GM13977 (cell line): Measurements from ENCODE around the gene FAP.

Source experiments
- DNase-seq: peaks from one replicate; pipeline ENCODE4 v3.0.0; 2012; ENCODE audit warnings: low spot score
- in situ Hi-C: fragments of 300-500 bp; cut with MboI; formaldehyde crosslinking; loops from one replicate; pipeline ENCODE4 v1.12.0; 2022; ENCODE audit warnings: low sequenced_read_pairs, low pct_unique_long_range_greater_than_20kb, mixed read lengths, inconsistent platforms; ENCODE audit not compliant: unreplicated experiment
- TF ChIP-seq, protein P1 (sequence below): IDR thresholded peaks from 2 replicates; pipeline ENCODE4 v1.5.1; 2012; ENCODE audit warnings: mild to moderate bottlenecking, control low read depth; ENCODE audit not compliant: insufficient read depth; ENCODE audit errors: extremely low read depth, missing control alignments

FAP gene

DNA sequence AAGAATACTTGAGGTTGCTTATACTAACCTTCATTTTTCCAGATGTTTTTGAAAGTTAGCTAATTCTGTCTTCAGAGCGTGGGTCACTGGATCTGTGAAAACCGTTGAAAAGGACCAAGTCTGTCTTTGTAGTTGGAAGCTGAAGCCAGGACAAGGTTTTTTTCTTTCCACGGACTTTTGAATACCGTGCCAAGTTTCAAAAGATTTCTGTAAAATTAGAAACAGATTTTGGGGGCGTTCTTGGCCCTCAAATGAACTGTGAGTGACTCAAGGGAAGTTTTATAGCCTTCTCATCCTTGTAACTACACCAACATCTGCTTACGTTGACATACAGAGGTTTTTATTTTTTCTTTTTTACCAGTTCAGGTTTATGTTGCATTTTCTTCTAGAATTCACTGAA is at the start of gene FAP:
Gene FAP (minus strand): TSS at position 152 of the 400 bp plus-strand sequence. CDS start 118 bp downstream, at position 34.
- DNase-seq, result no peak
- in situ Hi-C loops, result no loop called here

GRCh38 chr2:162291748-162292147 is 48.5 kb upstream of the FAP start:
- in situ Hi-C loops, result no loop called here
- DNase-seq, result no peak
- TF ChIP-seq, protein P1, sequence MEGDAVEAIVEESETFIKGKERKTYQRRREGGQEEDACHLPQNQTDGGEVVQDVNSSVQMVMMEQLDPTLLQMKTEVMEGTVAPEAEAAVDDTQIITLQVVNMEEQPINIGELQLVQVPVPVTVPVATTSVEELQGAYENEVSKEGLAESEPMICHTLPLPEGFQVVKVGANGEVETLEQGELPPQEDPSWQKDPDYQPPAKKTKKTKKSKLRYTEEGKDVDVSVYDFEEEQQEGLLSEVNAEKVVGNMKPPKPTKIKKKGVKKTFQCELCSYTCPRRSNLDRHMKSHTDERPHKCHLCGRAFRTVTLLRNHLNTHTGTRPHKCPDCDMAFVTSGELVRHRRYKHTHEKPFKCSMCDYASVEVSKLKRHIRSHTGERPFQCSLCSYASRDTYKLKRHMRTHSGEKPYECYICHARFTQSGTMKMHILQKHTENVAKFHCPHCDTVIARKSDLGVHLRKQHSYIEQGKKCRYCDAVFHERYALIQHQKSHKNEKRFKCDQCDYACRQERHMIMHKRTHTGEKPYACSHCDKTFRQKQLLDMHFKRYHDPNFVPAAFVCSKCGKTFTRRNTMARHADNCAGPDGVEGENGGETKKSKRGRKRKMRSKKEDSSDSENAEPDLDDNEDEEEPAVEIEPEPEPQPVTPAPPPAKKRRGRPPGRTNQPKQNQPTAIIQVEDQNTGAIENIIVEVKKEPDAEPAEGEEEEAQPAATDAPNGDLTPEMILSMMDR, result no peak

More for the DNA sequence above, at the start of gene FAP:
- TF ChIP-seq, protein P1, result no peak

- in situ Hi-C loops, result no loop called here
- DNase-seq, result no peak
- TF ChIP-seq, protein P1, result no peak
These were observed 39.6 kb upstream of the FAP start for GRCh38 chr2:162282765-162283425.

- TF ChIP-seq, protein P1, result peak; percentile 5
- no peak for DNase-seq
- in situ Hi-C loops, result no loop called here
These were observed 37.4 kb upstream of the FAP start for GRCh38 chr2:162280654-162281053.

DNA sequence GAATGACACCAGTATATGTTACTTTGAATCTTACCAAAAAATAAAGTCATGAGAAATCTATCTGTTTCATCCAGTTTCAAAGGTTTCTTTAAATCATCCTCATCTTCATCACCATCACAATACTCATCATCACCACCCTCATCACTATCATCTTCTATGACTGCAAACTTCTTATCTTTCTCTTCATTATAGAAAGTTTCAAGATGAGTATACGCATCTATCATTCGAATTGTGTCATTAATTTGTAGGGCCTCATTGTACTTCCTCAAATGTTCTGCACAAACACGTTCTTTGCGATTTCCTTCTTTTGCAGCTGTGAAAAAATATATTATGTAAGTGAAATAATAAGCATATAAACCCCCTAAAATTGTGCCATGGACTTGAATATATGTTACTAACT is 34.1 kb upstream of the FAP start:
- TF ChIP-seq, protein P1, result no peak
- DNase-seq, result no peak
- in situ Hi-C loops, result no loop called here

DNA sequence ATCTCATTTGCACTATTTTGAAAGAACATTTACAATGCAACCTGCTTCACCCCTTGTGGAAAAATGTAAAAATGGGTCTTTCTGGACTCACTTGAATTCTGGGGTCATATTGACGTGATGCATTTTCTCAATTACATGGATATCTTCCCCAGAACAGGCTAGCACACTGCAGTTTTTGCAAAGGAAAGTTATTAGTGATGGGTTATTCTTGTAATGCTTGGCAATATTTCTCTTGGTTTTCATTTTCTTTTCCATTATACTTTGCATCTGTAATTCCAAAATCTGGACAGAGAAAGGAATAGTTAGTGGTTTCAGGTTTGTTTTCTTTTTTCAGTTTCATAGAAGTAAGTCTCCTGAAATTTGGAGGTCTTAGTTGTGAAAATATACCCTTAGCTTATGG is 24.8 kb upstream of the FAP start:
- in situ Hi-C loops, result no loop called here
- TF ChIP-seq, protein P1, result no peak
- no peak for DNase-seq
